Tibial nerve (tissue), 4 donors: ENCODE data around the gene RPP25L. TPM values are rescaled to one million over a fixed set of nuclear protein-coding genes. Genes with fewer than 3 reads are reported as not detected.

Experiments used
- DNase-seq, 2 donors: peaks; one replicate each; pipeline ENCODE4 v3.0.0-alpha.2; 2019; ENCODE audit warnings: low spot score in 2 of 2
- H3K27ac ChIP-seq, 4 donors: fragments of 200-600 bp; sonication (generic) in 3 of 4; one replicate each; pipeline ENCODE4 v1.5.1; 2017 to 2019; ENCODE audit warnings: mild to moderate bottlenecking in 1 of 4
- H3K27me3 ChIP-seq, 2 donors: fragments of 200-600 bp; sonication (generic) in 1 of 2; one replicate each; pipeline versions ENCODE4 v1.5.1 to v1.6.0; 2017 to 2019
- H3K36me3 ChIP-seq, 3 donors: fragments of 200-600 bp; sonication (generic); one replicate each; pipeline ENCODE4 v1.5.1; 2018 to 2019
- H3K4me1 ChIP-seq, 4 donors: fragments of 200-600 bp; sonication (generic) in 3 of 4; one replicate each; pipeline ENCODE4 v1.5.1; 2017 to 2019
- H3K4me3 ChIP-seq, 4 donors: fragments of 200-600 bp; sonication (generic) in 3 of 4; one replicate each; pipeline ENCODE4 v1.5.1; 2017 to 2019; ENCODE audit warnings: mild to moderate bottlenecking in 1 of 4, moderate library complexity in 1 of 4
- H3K9me3 ChIP-seq, 4 donors: fragments of 200-600 bp; sonication (generic) in 3 of 4; one replicate each; pipeline ENCODE4 v1.5.1; 2017 to 2019
- CTCF ChIP-seq, 5 experiments: fragments of 200-600 bp in 3 of 5; fragments of 450-650 bp in 2 of 5; sonication (generic) in 3 of 5; IDR thresholded peaks; one replicate each; pipeline ENCODE4 v1.5.1; 2016 to 2019; ENCODE audit warnings: antibody characterized with exemption in 5 of 5, mild to moderate bottlenecking in 3 of 5, moderate library complexity in 2 of 5
- EP300 ChIP-seq, 2 donors: sonication (generic); formaldehyde crosslinking; IDR thresholded peaks; one replicate each; pipeline ENCODE4 v1.6.1; 2017; ENCODE audit warnings: antibody characterized with exemption in 2 of 2, mild to moderate bottlenecking in 1 of 2
- POLR2A ChIP-seq, 2 donors: fragments of 450-650 bp; IDR thresholded peaks; one replicate each; pipeline ENCODE4 v1.6.1; 2017; ENCODE audit warnings: antibody characterized with exemption in 2 of 2, mild to moderate bottlenecking in 2 of 2, moderate library complexity in 2 of 2
- WGBS, 2 donors: methylation state at CpG; one replicate each; pipeline ENCODE4 v1.1.5; 2018; 5-methylcytosine and 5-hydroxymethylcytosine counted together
- total RNA-seq, 4 donors: library from RNA; depleted of rRNA; stranded (reverse); fragments of >200 nt; gene quantifications; one replicate each; pipeline ENCODE4 v1.1.0, GENCODE V29; 2016

Gene RPP25L
- total RNA-seq, 4 donors from 2014 or later, result 31.4 to 45.9 (median 45.4) TPM

GRCh38 chr9:34655394-34655793, 43.5 kb upstream of the RPP25L start:
- Histone ChIP-seq H3K9me3 (no peaks in the 10 kb centered on the region), H3K27me3 (no peaks in the 10 kb centered on the region), H3K4me1 (peaks cover 0 to 53% (median 49%) of the 10 kb centered on the region in 4 donors), H3K36me3 (peaks cover 0 to 14% (median 0%) of the 10 kb centered on the region in 3 donors), H3K4me3 (no peak overlapping the region), H3K27ac (peak overlapping the region; percentile 63 to 91 (median 83))
- WGBS, 2 donors, result 64 to 67% methylated on average over 5 of the region's 5 CpGs
- no peak for TF ChIP-seq POLR2A (IDR thresholded peaks at IDR 0.05)
- no peak for TF ChIP-seq CTCF (IDR thresholded peaks at IDR 0.05)
- no peak for TF ChIP-seq EP300 (IDR thresholded peaks at IDR 0.05)
- DNase-seq, result no peak

- peak overlapping the region in 1 of 4 donors; percentile 7 for H3K4me3 ChIP-seq
- TF ChIP-seq CTCF (IDR thresholded peaks at IDR 0.05) (no peak), EP300 (IDR thresholded peaks at IDR 0.05) (peak in 1 of 2 donors; percentile 72)
Observed at GRCh38 chr9:34654323-34655051, 42.6 kb upstream of the RPP25L start.

DNA sequence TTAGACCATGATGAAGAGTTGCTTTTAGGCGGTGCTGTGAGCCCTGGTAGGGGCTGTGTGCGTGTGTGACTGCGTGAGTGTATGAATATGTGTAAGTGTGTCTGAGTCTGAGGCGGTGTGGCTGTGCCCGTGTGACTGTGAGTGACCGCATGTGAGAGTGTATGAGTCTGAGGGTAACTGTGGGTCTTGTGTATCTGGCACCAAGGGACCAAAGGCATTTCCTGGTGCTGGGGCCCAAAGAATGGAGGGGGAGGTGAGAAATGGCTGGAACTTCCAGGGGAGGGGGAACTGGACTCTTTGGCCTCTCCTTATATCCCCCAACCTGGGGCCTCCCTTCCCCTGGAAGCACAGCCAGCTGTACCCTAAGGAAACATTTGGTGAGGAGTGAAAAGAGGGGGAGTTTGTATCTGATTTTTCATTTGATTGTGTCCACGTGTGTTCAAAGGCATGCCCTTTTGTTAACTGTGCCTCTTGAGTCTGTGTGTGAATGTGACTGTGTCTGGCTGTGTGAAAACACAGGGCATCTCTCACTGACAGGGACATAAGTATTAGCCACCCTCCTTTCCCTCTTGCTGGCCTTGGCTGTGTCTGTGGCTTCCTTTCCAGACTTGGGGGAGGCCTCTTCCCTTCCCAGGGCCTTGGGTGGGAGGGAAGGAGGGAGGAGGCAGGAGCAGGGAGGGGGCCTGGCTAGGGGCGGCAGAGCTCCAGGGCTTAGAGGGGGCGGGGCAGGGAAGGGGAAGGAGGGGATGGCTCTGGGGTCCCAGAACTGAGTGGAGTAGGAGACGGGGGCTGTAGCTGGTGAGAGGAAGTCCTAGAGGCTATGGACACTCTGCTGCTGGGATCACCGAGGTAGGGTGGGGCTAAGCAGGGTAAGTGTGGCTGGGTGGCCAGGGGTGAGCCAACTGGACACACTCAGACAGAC, 41.5 kb upstream of the RPP25L start:
- peaks cover 0 to 59% (median 52%) of the 10 kb centered on the region in 4 donors for H3K4me1 ChIP-seq

More at GRCh38 chr9:34654323-34655051, 42.6 kb upstream of the RPP25L start:
- Histone ChIP-seq H3K27ac (peak overlapping the region; percentile 63 to 91 (median 83)), H3K9me3 (no peaks in the 10 kb centered on the region), H3K36me3 (peaks cover 0 to 13% (median 5%) of the 10 kb centered on the region in 3 donors), H3K4me1 (peaks cover 0 to 55% (median 49%) of the 10 kb centered on the region in 4 donors), H3K27me3 (no peaks in the 10 kb centered on the region)
- peak in 1 of 2 donors; percentile 65 for DNase-seq
- 14 to 38% methylated on average over 11 of the region's 11 CpGs for WGBS, 2 donors

GRCh38 chr9:34652602-34653000, 40.7 kb upstream of the RPP25L start:
- peaks cover 0 to 23% (median 5%) of the 10 kb centered on the region in 3 donors for H3K36me3 ChIP-seq
- no peak for TF ChIP-seq CTCF (IDR thresholded peaks at IDR 0.05)
- no peak for TF ChIP-seq POLR2A (IDR thresholded peaks at IDR 0.05)
- no peak for TF ChIP-seq EP300 (IDR thresholded peaks at IDR 0.05)
- 8 to 13% methylated on average over 5 of the region's 5 CpGs for WGBS, 2 donors
- no peaks in the 10 kb centered on the region for H3K27me3 ChIP-seq
- peaks cover 0 to 67% (median 59%) of the 10 kb centered on the region in 4 donors for H3K4me1 ChIP-seq
- peak overlapping the region in 3 of 4 donors; percentile 17 to 48 (median 26) for H3K4me3 ChIP-seq
- DNase-seq, result no peak
- peak overlapping the region; percentile 77 to 91 (median 84) for H3K27ac ChIP-seq
- H3K9me3 ChIP-seq, result no peaks in the 10 kb centered on the region

More for the DNA sequence above, 41.5 kb upstream of the RPP25L start:
- Histone ChIP-seq H3K36me3 (peaks cover 0 to 19% (median 5%) of the 10 kb centered on the region in 3 donors), H3K4me3 (peak overlapping the region in 2 of 4 donors; percentile 8 to 48), H3K27me3 (no peaks in the 10 kb centered on the region), H3K9me3 (no peaks in the 10 kb centered on the region), H3K27ac (peak overlapping the region; percentile 77 to 91 (median 84))
- TF ChIP-seq EP300 (IDR thresholded peaks at IDR 0.05) (peak in 1 of 2 donors; percentile 25), CTCF (IDR thresholded peaks at IDR 0.05) (no peak), POLR2A (IDR thresholded peaks at IDR 0.05) (no peak)
- WGBS, 2 donors, result 23 to 24% methylated on average over 10 to 11 of the region's 11 CpGs
- peak in 1 of 2 donors; percentile 19 for DNase-seq
